CD14-positive monocyte (primary cell): ENCODE measurements around the gene MTX2. TPM values are rescaled to one million over a fixed set of nuclear protein-coding genes. Genes with fewer than 3 reads are reported as not detected.

ENCODE experiments used
- DNase-seq, 3 donors: peaks; one replicate each; pipeline ENCODE4 v3.0.0-alpha.2; 2011 to 2022
- H2AFZ ChIP-seq: 2 replicates; pipeline ENCODE4 v1.6.0; 2012; ENCODE audit warnings: mild to moderate bottlenecking, low read depth, low read length, inconsistent platforms; ENCODE audit not compliant: insufficient read depth, poor library complexity, severe bottlenecking
- H3K27ac ChIP-seq, 2 donors: 1 replicate in 1 of 2; 2 replicates in 1 of 2; pipeline ENCODE4 v1.5.1; 2012 to 2013; ENCODE audit warnings: low read length in 2 of 2, control low read depth in 1 of 2, inconsistent platforms in 1 of 2, low read depth in 1 of 2, mild to moderate bottlenecking in 1 of 2
- H3K27me3 ChIP-seq, 2 donors: one replicate each; pipeline versions ENCODE4 v1.6.0 to v1.6.1; 2011 to 2013; ENCODE audit warnings: low read length in 2 of 2; ENCODE audit not compliant: control insufficient read depth in 2 of 2, insufficient read depth in 2 of 2
- H3K36me3 ChIP-seq, 2 donors: replicated peaks in 1 of 2; 1 replicate in 1 of 2; 2 replicates in 1 of 2; pipeline versions ENCODE4 v1.5.1 to v1.6.1; 2012 to 2013; ENCODE audit warnings: low read length in 2 of 2, control low read depth in 1 of 2, inconsistent platforms in 1 of 2, mild to moderate bottlenecking in 1 of 2; ENCODE audit not compliant: insufficient read depth in 2 of 2, control insufficient read depth in 1 of 2
- H3K4me1 ChIP-seq, 2 donors: 1 replicate in 1 of 2; 2 replicates in 1 of 2; pipeline versions ENCODE4 v1.5.1 to v1.6.1; 2012 to 2013; ENCODE audit warnings: low read length in 2 of 2, control low read depth in 1 of 2, inconsistent platforms in 1 of 2, mild to moderate bottlenecking in 1 of 2, moderate library complexity in 1 of 2; ENCODE audit not compliant: insufficient read depth in 2 of 2, control insufficient read depth in 1 of 2
- H3K4me2 ChIP-seq: replicated peaks from 2 replicates; pipeline ENCODE3; 2012; ENCODE audit warnings: low read length, moderate library complexity, mild to moderate bottlenecking; ENCODE audit not compliant: poor library complexity, severe bottlenecking; ENCODE audit errors: extremely low read depth
- H3K4me3 ChIP-seq, 3 experiments: fragments of 200-600 bp in 1 of 3; sonication (generic) in 1 of 3; replicated peaks in 1 of 3; 1 replicate in 2 of 3; 2 replicates in 1 of 3; pipeline ENCODE4 v1.5.1; 2011 to 2013; ENCODE audit warnings: low read length in 3 of 3, mild to moderate bottlenecking in 3 of 3, control low read depth in 2 of 3, low read depth in 2 of 3, inconsistent platforms in 1 of 3, moderate library complexity in 1 of 3
- H3K79me2 ChIP-seq: 2 replicates; pipeline ENCODE4 v1.6.0; 2012; ENCODE audit warnings: mild to moderate bottlenecking, control low read depth, inconsistent platforms, low read length, moderate library complexity; ENCODE audit not compliant: insufficient read depth
- H3K9ac ChIP-seq: 2 replicates; pipeline ENCODE4 v1.6.0; 2017; ENCODE audit warnings: low read length, mild to moderate bottlenecking; ENCODE audit not compliant: insufficient read depth, poor library complexity, severe bottlenecking
- H3K9me3 ChIP-seq, 2 donors: replicated peaks in 1 of 2; 1 replicate in 1 of 2; 2 replicates in 1 of 2; pipeline versions ENCODE4 v1.5.1 to v1.6.1; 2012 to 2013; ENCODE audit warnings: low read length in 2 of 2, control low read depth in 1 of 2; ENCODE audit not compliant: control insufficient read depth in 1 of 2, insufficient read depth in 1 of 2
- H4K20me1 ChIP-seq: 2 replicates; pipeline ENCODE4 v1.6.0; 2012; ENCODE audit warnings: mild to moderate bottlenecking, low read length, control low read depth, moderate library complexity; ENCODE audit not compliant: insufficient read depth
- H3K27ac Mint-ChIP-seq, 7 donors: one replicate each; pipeline ENCODE4 v1.8.0; 2020; ENCODE audit warnings: mild to moderate bottlenecking in 7 of 7, mixed read lengths in 7 of 7, moderate library complexity in 6 of 7, inconsistent platforms in 2 of 7
- H3K27me3 Mint-ChIP-seq, 3 donors: one replicate each; pipeline ENCODE4 v1.8.0; 2021 to 2022; ENCODE audit warnings: low read depth in 3 of 3, mild to moderate bottlenecking in 3 of 3, mixed read lengths in 3 of 3, moderate library complexity in 3 of 3, inconsistent platforms in 1 of 3
- H3K36me3 Mint-ChIP-seq, 2 donors: one replicate each; pipeline ENCODE4 v1.8.0; 2020; ENCODE audit warnings: mixed read lengths in 2 of 2, inconsistent platforms in 1 of 2, mild to moderate bottlenecking in 1 of 2
- H3K4me1 Mint-ChIP-seq: one replicate; pipeline ENCODE4 v1.8.0; 2020; ENCODE audit warnings: mild to moderate bottlenecking, mixed read lengths
- H3K4me3 Mint-ChIP-seq, 2 donors: one replicate each; pipeline ENCODE4 v1.8.0; 2020; ENCODE audit warnings: mild to moderate bottlenecking in 2 of 2, mixed read lengths in 2 of 2, moderate library complexity in 1 of 2
- H3K9me3 Mint-ChIP-seq, 7 donors: one replicate each; pipeline ENCODE4 v1.8.0; 2020 to 2022; ENCODE audit warnings: mixed read lengths in 7 of 7, mild to moderate bottlenecking in 6 of 7, moderate library complexity in 6 of 7, inconsistent platforms in 2 of 7
- WGBS: methylation state at CpG from one replicate; pipeline ENCODE4 v1.1.5; 2013; ENCODE audit warnings: missing lambda C conversion rate; ENCODE audit not compliant: insufficient coverage; 5-methylcytosine and 5-hydroxymethylcytosine counted together
- intact Hi-C, 2 donors: fragments of 100-400 bp; cut with micrococcal nuclease; formaldehyde crosslinking; loops; one replicate each; pipeline versions ENCODE4 v1.15.0 to v1.15.1; 2023
- polyA plus RNA-seq, 3 donors: library from polyadenylated mRNA; depleted of rRNA in 1 of 3; unstranded in 2 of 3; stranded (reverse) in 1 of 3; fragments of 300-500 nt in 2 of 3; fragments of >200 nt in 1 of 3; fragmentation: Illumina TruSeq in 2 of 3; gene quantifications; 1 replicate in 2 of 3; 2 replicates in 1 of 3; pipeline ENCODE4 v1.2.3, GENCODE V29; 2012 to 2021
- TF ChIP-seq, protein P1 (sequence below): fragments of 200-600 bp; IDR thresholded peaks from one replicate; pipeline ENCODE4 v1.8.0; 2022; ENCODE audit warnings: antibody characterized with exemption, mild to moderate bottlenecking

MTX2 gene
- polyA plus RNA-seq, 3 donors = 7.6 to 9.8 (median 7.6) TPM

DNA sequence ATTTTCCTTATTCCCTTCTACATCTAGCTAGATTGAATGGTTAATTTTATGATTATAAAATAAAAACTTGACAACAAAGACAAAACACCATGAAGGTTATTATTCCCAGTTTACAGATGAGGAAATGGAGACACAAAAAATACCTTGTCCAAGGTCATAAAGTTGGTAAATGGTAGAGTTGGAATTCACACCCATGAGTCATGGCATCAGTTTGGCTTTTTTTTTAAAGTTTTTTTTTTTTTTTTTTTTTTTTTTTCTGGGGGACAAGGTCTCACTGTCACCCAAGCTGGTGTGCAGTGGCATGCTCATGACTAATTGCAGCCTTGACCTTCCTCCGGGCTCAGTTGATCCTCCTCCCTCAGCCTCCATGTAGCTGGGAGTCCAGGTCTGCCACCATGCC, 70.0 kb downstream of the MTX2 start:
- H3K4me3 Mint-ChIP-seq = no peak overlapping the region
- no peak for DNase-seq
- no peaks in the 10 kb centered on the region for H3K27me3 ChIP-seq
- no peaks in the 10 kb centered on the region for H3K27me3 Mint-ChIP-seq
- H3K36me3 Mint-ChIP-seq = peaks cover 9 to 21% of the 10 kb centered on the region in 2 donors
- TF ChIP-seq, protein P1, sequence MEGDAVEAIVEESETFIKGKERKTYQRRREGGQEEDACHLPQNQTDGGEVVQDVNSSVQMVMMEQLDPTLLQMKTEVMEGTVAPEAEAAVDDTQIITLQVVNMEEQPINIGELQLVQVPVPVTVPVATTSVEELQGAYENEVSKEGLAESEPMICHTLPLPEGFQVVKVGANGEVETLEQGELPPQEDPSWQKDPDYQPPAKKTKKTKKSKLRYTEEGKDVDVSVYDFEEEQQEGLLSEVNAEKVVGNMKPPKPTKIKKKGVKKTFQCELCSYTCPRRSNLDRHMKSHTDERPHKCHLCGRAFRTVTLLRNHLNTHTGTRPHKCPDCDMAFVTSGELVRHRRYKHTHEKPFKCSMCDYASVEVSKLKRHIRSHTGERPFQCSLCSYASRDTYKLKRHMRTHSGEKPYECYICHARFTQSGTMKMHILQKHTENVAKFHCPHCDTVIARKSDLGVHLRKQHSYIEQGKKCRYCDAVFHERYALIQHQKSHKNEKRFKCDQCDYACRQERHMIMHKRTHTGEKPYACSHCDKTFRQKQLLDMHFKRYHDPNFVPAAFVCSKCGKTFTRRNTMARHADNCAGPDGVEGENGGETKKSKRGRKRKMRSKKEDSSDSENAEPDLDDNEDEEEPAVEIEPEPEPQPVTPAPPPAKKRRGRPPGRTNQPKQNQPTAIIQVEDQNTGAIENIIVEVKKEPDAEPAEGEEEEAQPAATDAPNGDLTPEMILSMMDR = no peak
- no CpG with 5 or more reads among the region's 1 CpG for whole genome bisulfite sequencing
- no peak overlapping the region for H3K27ac Mint-ChIP-seq
- H4K20me1 ChIP-seq = no peaks in the 10 kb centered on the region
- peaks cover 0 to 3% (median 0%) of the 10 kb centered on the region in 7 donors for H3K9me3 Mint-ChIP-seq
- intact Hi-C loops = no loop called here
- H3K4me3 ChIP-seq = no peak overlapping the region
- no peaks in the 10 kb centered on the region for H3K4me1 ChIP-seq
- H3K9me3 ChIP-seq = no peaks in the 10 kb centered on the region
- H3K4me2 ChIP-seq = no peak overlapping the region
- no peaks in the 10 kb centered on the region for H3K79me2 ChIP-seq
- no peaks in the 10 kb centered on the region for H3K4me1 Mint-ChIP-seq
- H3K9ac ChIP-seq = no peak overlapping the region
- H3K36me3 ChIP-seq = peaks cover 6 to 13% of the 10 kb centered on the region in 2 donors
- no peak overlapping the region for H2AFZ ChIP-seq
- no peak overlapping the region for H3K27ac ChIP-seq

DNA sequence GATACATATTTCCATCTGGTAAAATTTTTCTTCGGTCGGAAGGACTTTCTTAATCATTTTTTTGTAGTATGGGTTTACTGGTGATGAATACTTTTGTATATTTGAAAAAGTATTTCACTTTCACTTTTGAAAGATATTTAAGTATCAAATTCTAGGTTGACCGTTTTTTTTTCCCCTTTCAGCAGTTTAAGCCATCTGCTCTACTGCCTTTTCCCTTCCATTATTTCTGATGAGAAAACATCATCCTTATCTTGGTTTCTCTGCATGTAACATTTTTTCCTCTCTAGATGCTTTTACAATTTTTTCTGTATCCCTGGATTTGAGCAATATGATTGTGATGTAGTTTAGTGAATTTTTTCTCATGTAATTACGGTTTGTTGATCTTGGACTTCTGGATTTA, 87.0 kb downstream of the MTX2 start:
- no peak overlapping the region for H3K27ac ChIP-seq
- H3K27me3 ChIP-seq = no peaks in the 10 kb centered on the region
- no peak overlapping the region for H3K4me3 ChIP-seq
- H3K9me3 ChIP-seq = no peaks in the 10 kb centered on the region
- no peaks in the 10 kb centered on the region for H3K79me2 ChIP-seq
- DNase-seq = no peak
- Mint-ChIP-seq H3K4me1 (no peaks in the 10 kb centered on the region), H3K9me3 (peaks cover 0 to 7% (median 5%) of the 10 kb centered on the region in 7 donors), H3K36me3 (no peaks in the 10 kb centered on the region), H3K27me3 (peaks cover 2 to 3% (median 2%) of the 10 kb centered on the region in 3 donors), H3K4me3 (no peak overlapping the region), H3K27ac (no peak overlapping the region)
- no peaks in the 10 kb centered on the region for H3K36me3 ChIP-seq
- WGBS = no CpG with 5 or more reads among the region's 4 CpGs
- no peaks in the 10 kb centered on the region for H3K4me1 ChIP-seq
- no peak overlapping the region for H3K9ac ChIP-seq
- no peaks in the 10 kb centered on the region for H4K20me1 ChIP-seq
- intact Hi-C loops = no loop called here
- no peak overlapping the region for H2AFZ ChIP-seq
- no peak overlapping the region for H3K4me2 ChIP-seq
- TF ChIP-seq, protein P1 = no peak
